Activated T-helper 1 cell treated with anti-CD3 and anti-CD28 coated beads, Interleukin-2, amount 50 U/mL, for 16 hours (primary cell): ENCODE measurements around the gene RPL22.

Source experiments
- DNase-seq, 2 donors: peaks; one replicate each; pipeline ENCODE4 v3.0.0-alpha.2; 2020; ENCODE audit warnings: low read depth in 1 of 2, low spot score in 1 of 2

RPL22 gene

DNA sequence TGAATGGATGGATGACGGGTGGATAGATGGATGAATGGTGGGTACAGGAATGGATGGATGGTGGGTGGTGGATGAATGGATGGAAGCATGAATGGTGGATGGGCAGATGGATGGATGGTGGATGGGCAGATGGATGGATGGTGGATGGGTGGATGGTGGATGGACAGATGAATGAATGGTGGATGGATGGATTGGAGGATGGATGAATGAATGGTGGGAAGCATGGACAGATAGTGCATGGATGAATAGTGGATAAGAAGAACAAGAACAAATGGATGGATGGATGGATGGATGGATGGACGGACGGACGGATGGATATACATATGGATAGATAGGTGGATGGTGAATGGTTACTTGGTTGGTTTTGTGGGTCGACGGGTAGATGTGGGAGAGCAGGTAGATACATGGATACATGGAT is 24.0 kb downstream of the RPL22 start:
- DNase-seq = no peak

DNA sequence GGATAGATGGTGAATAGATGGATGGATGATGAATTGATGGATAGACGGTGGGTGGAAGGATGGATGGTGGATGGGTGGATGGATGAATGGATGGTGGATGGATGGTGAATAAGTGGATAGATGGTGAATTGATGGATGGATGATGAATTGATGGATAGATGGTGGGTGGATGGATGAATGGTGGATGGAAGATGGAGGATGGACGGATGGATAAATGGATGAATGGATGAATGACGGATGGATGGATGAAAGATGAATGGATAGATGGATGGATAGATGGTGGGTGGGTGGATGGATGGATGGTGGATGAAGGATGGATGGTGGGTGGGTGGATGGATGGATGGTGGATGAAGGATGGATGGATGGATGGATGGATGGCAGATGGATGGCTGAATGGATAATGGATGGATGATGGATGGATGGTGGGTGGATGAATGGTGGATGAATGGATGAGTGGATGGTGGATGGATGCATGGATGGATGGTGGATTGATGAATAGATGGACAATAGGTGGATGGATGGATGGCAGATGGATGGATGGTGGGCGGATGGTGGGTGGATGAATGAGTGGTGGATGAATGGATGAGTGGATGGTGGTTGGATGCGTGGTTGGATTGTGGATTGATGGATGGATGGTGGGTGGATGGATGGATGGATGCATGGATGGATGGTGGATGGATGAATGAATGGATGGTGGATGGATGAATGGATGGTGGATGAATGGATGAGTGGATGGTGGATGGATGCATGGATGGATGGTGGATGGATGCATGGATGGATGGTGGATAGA is 24.6 kb downstream of the RPL22 start:
- DNase-seq = no peak

- DNase-seq = no peak
Measured at GRCh38 chr1:6172549-6172948, 26.8 kb downstream of the RPL22 start.

DNA sequence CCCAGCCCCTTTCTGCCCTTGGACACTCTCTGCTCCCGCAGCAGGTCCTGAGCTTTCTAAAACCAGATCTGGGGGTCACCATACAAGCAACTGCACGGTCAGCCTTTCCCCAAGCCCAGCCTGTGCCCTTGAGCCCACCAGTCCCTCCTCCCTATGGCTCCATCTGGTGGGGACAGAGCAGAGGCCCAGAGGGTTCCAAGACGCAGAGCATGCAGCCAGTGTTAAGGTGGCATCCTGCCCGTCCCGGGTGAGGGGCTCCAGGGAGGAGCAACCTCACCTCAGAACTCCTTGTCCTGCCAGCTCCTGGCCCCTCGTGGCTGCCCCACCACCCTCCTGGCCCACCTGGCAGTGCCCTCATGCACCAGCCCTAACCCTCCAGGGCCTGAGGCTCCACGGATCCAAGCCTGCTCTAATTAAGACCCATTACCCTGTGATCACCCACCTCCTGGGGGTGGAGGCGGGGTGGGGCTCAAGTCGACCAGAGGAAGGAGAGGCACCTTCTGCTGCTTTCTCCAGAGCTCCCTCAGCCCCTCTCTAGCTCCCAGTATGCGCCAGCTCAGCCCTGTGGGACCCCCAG is 27.8 kb downstream of the RPL22 start:
- no peak for DNase-seq

- DNase-seq = no peak
Measured at GRCh38 chr1:6170742-6171201, 28.6 kb downstream of the RPL22 start.

- DNase-seq = no peak
Measured at GRCh38 chr1:6170116-6170741, 29.2 kb downstream of the RPL22 start.

GRCh38 chr1:6168947-6169586 is 30.3 kb downstream of the RPL22 start:
- DNase-seq = no peak

DNA sequence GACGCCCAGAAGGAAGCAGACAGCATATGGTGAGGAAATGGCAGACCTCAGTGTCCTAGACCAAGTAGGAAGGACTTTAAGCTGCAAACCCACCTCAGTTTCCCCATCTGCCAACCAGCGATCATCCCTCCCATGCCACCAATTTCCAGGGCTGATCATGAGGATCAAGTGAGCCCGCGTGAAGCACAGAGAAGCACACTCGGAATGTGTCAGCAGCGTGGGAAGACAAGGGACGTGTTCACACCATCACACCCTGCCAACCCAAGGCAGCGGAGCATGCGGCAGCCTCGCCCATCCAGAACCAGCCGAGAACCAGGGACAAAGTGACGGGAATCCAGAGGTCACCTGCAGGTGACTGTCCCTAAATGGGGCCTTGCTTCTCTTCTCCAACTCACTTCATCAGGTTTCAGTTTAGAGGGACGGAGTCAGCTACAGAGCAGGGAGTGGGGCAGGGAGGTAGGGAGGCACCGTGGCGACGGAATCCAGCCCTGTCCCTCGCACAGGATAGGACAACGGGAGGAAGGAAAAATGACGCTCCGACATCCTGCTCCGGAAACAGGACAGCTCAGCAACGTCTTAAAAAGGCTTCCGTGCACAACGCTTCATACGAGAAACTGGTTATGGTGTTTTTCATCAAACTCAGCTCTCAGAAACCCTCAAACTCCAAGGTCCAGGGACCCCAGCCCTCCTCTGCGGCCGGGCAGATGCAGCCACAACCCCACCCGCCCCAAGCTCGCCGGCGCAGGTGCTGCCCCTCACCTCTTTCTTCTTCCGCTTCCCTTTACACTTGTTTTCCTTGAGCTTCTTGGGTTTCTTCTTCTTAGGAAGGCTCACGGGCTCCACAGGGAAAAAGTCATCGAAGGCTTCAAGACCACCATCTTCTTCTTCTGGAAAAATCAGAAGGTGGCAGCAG is 31.7 kb downstream of the RPL22 start:
- DNase-seq = no peak

DNA sequence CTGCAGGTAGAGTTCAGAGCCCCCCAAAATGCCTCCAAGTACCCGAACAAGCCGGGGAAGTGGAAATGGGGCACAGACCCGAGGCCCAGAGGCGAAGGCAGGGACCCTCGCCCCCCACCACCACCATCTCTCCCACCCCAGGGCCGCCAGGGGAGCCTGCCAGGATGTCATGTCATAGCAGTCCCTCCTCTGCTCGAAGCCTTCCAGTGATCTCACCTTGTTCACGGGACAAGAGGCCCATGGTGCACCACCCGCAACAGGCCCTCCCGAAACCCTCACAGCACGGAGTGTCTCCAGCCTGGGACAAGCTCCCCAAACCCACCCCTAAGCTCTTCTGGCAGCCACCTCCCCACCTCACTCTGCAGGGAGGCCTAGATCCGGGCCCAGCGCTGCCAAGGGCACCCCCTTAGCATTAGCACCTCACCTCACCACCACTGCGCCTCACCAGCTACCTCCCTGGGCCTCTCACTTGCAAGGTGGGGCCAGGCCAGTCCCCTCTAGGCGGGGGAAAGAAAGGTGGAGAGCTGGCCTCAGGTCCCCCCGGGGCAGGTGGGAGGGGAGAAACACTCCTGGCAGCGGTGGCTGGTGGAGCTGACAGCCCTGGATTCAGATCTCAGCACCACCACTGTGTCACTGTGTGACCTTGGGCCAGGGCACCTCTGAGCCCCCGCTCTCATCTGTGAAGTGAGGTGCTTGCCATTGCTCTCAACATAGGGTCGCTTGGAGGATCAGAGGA is 32.6 kb downstream of the RPL22 start:
- DNase-seq = no peak

DNA sequence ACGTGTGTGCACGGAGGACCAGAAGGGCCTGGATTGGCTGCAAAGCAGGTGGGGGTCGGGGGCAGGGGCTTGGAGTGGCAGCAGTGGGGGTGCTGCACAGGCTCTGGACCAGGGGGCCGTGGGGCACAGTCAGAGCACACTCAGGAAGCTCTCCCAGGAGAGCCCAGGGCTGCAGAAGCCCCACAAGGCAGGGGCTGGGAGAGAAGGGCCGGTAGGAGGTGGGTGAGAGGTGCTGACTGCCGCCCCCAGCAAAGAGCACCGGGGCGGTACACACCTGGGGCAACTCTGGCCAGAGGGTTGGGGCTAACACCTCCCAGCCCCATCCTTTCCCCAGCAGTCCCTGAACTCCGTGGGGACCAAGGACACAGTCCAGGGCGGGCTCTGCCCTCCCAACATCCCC is 33.2 kb downstream of the RPL22 start:
- DNase-seq = no peak

GRCh38 chr1:6165441-6165985 is 33.9 kb downstream of the RPL22 start:
- no peak for DNase-seq

- DNase-seq = no peak
Measured at GRCh38 chr1:6165027-6165426, 34.4 kb downstream of the RPL22 start.

DNA sequence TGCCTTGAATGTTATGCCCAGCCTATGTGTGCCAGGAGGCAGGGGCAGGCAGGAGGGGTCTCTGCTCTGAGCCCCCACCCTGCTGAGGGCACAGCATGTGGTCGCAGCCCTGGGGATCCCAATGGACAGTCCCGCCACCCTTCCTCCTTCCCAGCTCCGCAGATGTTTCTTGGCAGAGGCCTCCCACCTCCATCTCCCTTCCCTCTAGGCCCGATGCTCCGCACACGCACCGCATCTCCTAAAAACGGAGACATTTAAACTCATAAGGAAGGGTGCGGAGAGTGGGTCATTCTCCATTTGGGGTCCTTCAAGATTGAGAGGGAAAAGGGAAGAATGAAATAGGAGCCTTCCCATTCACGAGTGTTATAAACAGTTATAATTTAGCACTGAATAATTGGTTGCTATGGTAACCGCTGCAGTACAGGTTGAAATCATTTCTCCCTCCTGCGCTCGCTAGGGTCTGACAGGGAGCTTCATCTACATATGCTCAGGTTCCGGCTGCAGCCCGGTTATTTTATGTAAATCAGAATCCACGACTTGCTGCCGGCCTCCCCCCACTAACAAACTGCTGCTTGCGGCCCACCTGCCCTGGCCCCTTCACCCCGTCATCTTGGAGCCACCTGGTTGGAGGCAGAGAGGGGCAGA is 35.3 kb downstream of the RPL22 start:
- DNase-seq = no peak

GRCh38 chr1:6163191-6163972 is 36.0 kb downstream of the RPL22 start:
- no peak for DNase-seq

DNA sequence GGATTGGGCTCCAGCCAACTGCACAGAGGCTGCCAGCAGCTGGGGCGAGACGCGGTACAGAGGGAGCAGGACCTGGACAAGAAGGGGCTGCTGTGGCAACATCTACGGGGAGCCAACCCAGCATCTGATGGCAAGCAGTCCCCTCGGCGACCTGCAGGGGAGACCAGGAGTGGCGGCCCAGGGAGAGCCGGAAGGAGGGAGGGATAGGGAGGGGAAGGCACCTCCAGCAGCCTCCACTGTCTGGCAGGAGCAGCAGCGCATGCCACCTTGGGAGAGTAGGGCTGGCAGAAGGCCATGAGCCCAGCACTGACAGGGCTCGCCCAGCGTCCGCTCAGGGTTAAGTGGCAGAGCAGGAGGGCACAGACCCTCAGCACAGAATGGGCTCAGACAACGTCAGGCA is 36.6 kb downstream of the RPL22 start:
- DNase-seq = no peak

DNA sequence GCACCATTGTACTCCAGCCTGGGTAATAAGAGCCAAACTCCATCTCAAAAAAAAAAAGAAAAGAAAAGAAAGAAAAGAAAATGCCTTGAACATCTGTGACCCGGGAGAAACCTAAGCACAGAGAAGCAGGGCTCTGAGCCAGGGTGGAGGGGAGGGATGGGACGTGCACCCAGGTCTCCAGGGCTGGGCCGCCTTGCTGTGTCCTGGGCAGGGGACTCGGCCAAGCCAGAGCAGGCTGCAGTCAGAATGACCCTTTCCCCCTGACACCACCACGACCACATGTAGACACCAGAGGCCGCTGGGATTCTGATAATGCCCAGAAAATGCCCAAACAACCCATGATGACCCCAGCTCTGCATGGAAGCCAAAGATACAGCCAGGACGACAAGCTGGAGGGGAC is 37.1 kb downstream of the RPL22 start:
- no peak for DNase-seq

GRCh38 chr1:6158181-6158580 is 41.2 kb downstream of the RPL22 start:
- DNase-seq = no peak

GRCh38 chr1:6157528-6158174 is 41.7 kb downstream of the RPL22 start:
- DNase-seq = no peak
